ENCODE results near the gene TMEM38B. TPM values are rescaled to one million over a fixed set of nuclear protein-coding genes. Genes with fewer than 3 reads are reported as not detected.
"Not testable (repeated sequence)": the region's sequence is repeated elsewhere in the genome, so short reads cannot be mapped to it uniquely, and the experiment has no call there.

The TMEM38B gene
- polyA plus RNA-seq, 1 experiment = 7.5 TPM

DNA sequence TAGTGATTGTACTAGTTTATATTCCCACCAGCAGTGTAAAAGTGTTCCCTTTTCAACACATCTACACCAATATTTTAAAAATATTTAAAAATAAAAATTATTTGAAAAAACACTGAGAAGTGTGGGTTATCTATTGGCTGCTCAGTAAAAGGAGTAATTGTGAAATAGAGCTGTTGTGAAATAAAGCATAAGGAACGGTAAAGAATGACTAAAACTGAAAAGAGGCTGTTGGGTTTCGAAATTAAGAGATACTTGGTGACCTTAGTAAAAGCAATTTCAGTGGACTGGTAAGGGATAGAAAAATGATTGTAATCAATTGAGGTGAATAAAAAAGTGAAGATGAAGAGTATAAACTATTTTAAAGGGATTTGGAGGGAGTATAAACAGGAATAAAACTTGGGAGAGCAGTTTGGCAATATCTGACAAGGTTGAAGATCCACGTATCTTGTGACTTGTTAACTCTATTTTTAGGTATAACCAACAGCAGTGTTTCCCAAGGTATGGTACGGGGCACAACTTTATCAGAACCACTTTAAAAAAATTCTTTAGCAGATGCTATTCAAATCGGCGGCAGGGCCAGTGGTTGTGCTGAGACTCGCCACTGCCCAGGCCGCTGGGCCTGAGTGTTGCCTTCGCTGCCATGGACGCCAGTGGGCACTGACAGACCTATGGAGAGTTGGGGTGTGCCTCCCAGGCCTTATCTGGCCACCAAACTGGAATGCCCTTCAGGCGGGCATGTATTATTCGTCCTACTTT, 63.3 kb downstream of the TMEM38B start:
- TF ChIP-seq, protein P1, sequence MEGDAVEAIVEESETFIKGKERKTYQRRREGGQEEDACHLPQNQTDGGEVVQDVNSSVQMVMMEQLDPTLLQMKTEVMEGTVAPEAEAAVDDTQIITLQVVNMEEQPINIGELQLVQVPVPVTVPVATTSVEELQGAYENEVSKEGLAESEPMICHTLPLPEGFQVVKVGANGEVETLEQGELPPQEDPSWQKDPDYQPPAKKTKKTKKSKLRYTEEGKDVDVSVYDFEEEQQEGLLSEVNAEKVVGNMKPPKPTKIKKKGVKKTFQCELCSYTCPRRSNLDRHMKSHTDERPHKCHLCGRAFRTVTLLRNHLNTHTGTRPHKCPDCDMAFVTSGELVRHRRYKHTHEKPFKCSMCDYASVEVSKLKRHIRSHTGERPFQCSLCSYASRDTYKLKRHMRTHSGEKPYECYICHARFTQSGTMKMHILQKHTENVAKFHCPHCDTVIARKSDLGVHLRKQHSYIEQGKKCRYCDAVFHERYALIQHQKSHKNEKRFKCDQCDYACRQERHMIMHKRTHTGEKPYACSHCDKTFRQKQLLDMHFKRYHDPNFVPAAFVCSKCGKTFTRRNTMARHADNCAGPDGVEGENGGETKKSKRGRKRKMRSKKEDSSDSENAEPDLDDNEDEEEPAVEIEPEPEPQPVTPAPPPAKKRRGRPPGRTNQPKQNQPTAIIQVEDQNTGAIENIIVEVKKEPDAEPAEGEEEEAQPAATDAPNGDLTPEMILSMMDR (IDR thresholded peaks at IDR 0.05; ENCODE audit: low read depth, low read length) = no peak
- Histone ChIP-seq H3K27ac (ENCODE audit: low read depth, low read length) (no peak overlapping the region), H3K9me3 (ENCODE audit: control insufficient read depth, insufficient read depth, low read length) (no peaks in the 10 kb centered on the region), H3K27me3 (ENCODE audit: control insufficient read depth, insufficient read depth, low read length) (no peaks in the 10 kb centered on the region), H3K4me3 (ENCODE audit: low read depth, low read length) (no peak overlapping the region)
- ChIA-PET CTCF (no interaction called here), POLR2A (no interaction called here)
- no peak for DNase-seq (ENCODE audit: low read depth, low spot score)

DNA sequence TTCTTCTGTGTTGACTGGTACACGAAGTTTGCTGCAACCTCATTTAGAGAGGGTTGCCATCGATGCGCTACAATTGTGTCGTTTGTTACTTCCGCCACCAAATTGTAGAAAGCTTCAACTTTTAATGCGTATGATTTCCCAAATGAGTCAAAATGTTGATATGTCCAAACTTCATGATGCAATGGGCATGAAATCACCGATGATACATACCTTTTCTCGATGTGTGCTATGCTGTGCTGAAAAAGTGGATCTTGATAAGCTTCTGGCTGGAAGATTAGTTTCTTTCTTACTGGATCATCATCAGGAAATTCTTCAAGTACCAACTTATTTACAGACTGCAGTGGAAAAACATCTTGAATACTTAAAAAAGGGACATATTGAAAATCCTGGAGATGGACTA, 65.7 kb downstream of the TMEM38B start:
- H3K9me3 ChIP-seq (ENCODE audit: control insufficient read depth, insufficient read depth, low read length) = no peaks in the 10 kb centered on the region
- no peaks in the 10 kb centered on the region for H3K27me3 ChIP-seq (ENCODE audit: control insufficient read depth, insufficient read depth, low read length)
- TF ChIP-seq, protein P1 (IDR thresholded peaks at IDR 0.05; ENCODE audit: low read depth, low read length) = no peak
- DNase-seq (ENCODE audit: low read depth, low spot score) = no peak
- H3K27ac ChIP-seq (ENCODE audit: low read depth, low read length) = no peak overlapping the region
- CTCF ChIA-PET = no interaction called here
- no peak overlapping the region for H3K4me3 ChIP-seq (ENCODE audit: low read depth, low read length)
- POLR2A ChIA-PET = no interaction called here

DNA sequence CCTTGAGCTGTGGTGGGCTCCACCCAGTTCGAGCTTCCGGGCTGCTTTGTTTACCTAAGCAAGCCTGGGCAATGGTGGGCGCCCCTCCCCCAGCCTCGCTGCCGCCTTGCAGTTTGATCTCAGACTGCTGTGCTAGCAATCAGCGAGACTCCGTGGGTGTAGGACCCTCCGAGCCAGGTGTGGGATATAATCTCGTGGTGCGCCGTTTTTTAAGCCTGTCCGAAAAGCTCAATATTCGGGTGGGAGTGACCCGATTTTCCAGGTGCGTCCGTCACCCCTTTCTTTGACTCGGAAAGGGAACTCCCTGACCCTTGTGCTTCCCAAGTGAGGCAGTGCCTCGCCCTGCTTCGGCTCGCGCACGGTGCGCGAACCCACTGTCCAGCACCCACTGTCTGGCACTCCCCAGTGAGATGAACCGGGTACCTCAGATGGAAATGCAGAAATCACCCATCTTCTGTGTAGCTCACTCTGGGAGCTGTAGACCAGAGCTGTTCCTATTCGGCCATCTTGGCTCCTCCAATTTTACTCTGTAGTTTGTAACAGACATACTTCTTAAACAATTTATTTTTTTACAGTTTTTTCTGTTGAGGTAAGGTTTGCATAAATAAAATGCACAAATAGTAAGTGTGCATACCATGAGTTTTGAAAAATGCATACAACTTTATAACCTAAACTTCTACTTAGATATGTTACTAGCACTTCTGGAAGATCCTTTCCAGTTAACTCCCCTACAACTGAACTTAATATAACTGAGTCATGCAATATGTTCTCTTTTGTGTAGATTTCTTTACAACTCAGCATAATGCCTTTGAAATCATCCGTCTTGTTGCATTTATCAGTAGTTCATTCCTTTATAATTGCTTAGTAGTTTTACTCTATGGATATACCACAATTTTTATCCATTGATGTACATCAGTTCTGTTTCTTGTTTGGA, 88.5 kb downstream of the TMEM38B start:
- H3K27me3 ChIP-seq (ENCODE audit: control insufficient read depth, insufficient read depth, low read length); POLR2A ChIA-PET; H3K9me3 ChIP-seq (ENCODE audit: control insufficient read depth, insufficient read depth, low read length); H3K27ac ChIP-seq (ENCODE audit: low read depth, low read length); CTCF ChIA-PET; DNase-seq (ENCODE audit: low read depth, low spot score); H3K4me3 ChIP-seq (ENCODE audit: low read depth, low read length): not testable (repeated sequence)

DNA sequence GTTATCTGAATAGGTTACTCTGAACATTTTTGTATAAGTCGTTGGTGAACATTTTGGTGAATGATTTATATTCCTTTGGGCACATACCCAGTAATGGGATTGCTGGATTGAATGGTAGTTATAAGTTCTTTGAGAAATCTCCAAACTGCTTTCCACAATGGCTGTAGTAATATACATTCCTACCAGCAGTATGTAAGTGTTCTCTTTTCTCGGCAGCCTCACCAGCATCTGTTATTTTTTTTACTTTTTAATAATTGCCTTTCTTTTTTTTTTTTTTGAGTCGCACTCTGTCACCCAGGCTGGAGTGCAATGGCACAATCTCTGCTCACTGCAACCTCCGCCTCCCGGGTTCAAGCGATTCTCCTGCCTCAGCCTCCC, 89.1 kb downstream of the TMEM38B start:
- POLR2A ChIA-PET = not testable (repeated sequence)

DNA sequence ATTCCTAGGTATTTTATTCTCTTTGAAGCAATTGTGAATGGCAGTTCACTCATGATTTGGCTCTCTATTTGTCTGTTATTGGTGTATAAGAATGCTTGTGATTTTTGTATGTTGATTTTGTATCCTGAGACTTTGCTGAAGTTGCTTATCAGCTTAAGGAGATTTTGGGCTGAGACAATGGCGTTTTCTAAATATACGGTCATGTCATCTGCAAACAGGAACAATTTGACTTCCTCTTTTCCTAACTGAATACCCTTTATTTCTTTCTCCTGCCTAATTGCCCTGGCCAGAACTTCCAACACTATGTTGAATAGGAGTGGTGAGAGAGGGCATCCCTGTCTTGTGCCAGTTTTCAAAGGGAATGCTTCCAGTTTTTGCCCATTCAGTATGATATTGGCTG, 92.5 kb downstream of the TMEM38B start:
- H3K9me3 ChIP-seq (ENCODE audit: control insufficient read depth, insufficient read depth, low read length); DNase-seq (ENCODE audit: low read depth, low spot score); POLR2A ChIA-PET; H3K27me3 ChIP-seq (ENCODE audit: control insufficient read depth, insufficient read depth, low read length); H3K27ac ChIP-seq (ENCODE audit: low read depth, low read length); H3K4me3 ChIP-seq (ENCODE audit: low read depth, low read length); CTCF ChIA-PET: not testable (repeated sequence)

More for the DNA sequence above, 89.1 kb downstream of the TMEM38B start:
- H3K4me3 ChIP-seq (ENCODE audit: low read depth, low read length); DNase-seq (ENCODE audit: low read depth, low spot score); CTCF ChIA-PET; H3K9me3 ChIP-seq (ENCODE audit: control insufficient read depth, insufficient read depth, low read length); H3K27ac ChIP-seq (ENCODE audit: low read depth, low read length); H3K27me3 ChIP-seq (ENCODE audit: control insufficient read depth, insufficient read depth, low read length): not testable (repeated sequence)

DNA sequence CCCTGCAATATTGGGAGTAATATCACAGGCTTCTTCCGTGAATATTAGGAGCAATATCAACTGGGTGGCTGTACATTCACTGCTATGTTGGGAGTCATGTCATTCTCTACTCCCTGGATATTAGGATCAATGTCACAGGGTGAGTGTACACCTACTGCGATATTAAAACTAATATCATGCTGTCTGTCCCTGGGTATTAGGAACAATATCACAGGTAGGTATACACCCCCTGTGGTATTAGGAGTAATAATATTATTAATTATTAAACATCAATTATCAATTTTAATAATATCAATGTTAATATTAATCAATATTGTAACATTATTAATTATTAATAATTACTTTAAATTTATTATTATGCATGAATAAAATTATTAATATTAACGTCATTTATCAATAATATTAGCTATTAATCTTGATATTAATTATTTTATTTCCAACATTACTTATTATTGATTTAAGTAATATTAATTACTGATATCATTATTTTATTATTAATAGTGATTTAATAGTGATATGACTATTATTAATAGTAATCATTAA, 121.9 kb downstream of the TMEM38B start:
- CTCF ChIA-PET = interaction anchor here (1.0 kb wide), 1 partner anchor 26 kb away, joined by 3 read pairs; no protein-coding TSS in a partner anchor
- Histone ChIP-seq H3K9me3 (ENCODE audit: control insufficient read depth, insufficient read depth, low read length) (no peaks in the 10 kb centered on the region; the same call in 1 of the 2 replicates), H3K27me3 (ENCODE audit: control insufficient read depth, insufficient read depth, low read length) (no peaks in the 10 kb centered on the region), H3K27ac (ENCODE audit: low read depth, low read length) (no peak overlapping the region), H3K4me3 (ENCODE audit: low read depth, low read length) (no peak overlapping the region)
- POLR2A ChIA-PET = no interaction called here
- TF ChIP-seq, protein P1 (IDR thresholded peaks at IDR 0.05; ENCODE audit: low read depth, low read length) = no peak
- DNase-seq (ENCODE audit: low read depth, low spot score) = no peak

Data from AG04450 (cell line).